ENCODE results near the gene MMP15.

DNA sequence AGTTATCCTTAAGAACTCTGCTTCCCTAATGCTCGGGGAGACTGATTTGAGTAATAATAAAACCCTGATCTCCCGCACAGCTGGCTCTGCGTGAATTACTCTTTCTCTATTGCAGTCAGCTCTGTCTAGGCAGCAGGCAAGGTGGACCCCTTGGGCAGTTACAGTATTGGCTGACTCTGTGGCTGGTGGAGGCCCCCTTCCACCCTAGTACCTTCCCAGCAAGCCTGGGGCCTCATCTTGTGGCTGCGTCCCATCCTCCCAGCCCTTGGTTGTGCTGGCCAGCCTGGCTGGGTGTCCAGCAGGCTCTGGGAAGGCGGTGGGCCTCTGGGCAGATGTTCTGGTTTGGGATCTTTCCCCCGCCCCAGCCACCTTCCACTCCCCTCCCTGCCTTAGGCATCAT is 59.1 kb downstream of the MMP15 start:
- TF ChIP-seq EZH2 (IDR thresholded peaks at IDR 0.05; ENCODE audit: borderline replicate concordance, low read depth, low read length, severe bottlenecking): no peak
- TF ChIP-seq, protein P1, sequence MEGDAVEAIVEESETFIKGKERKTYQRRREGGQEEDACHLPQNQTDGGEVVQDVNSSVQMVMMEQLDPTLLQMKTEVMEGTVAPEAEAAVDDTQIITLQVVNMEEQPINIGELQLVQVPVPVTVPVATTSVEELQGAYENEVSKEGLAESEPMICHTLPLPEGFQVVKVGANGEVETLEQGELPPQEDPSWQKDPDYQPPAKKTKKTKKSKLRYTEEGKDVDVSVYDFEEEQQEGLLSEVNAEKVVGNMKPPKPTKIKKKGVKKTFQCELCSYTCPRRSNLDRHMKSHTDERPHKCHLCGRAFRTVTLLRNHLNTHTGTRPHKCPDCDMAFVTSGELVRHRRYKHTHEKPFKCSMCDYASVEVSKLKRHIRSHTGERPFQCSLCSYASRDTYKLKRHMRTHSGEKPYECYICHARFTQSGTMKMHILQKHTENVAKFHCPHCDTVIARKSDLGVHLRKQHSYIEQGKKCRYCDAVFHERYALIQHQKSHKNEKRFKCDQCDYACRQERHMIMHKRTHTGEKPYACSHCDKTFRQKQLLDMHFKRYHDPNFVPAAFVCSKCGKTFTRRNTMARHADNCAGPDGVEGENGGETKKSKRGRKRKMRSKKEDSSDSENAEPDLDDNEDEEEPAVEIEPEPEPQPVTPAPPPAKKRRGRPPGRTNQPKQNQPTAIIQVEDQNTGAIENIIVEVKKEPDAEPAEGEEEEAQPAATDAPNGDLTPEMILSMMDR (IDR thresholded peaks at IDR 0.05; ENCODE audit: borderline replicate concordance, extremely low read depth, low read length, poor library complexity, severe bottlenecking): no peak

Measured in DND-41 (cell line).